LNCAP (cell line): ENCODE data around the gene SYCE1L.

Source experiments
- TF ChIP-seq, protein P1 (sequence below): fragments of 450-650 bp; IDR thresholded peaks from 2 replicates; pipeline ENCODE4 v1.5.1; 2017; ENCODE audit warnings: mild to moderate bottlenecking

SYCE1L gene, protein sequence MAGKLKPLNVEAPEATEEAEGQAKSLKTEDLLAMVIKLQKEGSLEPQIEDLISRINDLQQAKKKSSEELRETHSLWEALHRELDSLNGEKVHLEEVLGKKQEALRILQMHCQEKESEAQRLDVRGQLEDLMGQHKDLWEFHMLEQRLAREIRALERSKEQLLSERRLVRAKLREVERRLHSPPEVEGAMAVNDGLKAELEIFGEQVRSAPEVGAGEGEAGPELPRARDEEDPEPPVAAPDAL

GRCh38 chr16:77199211-77199610 is at the start of gene SYCE1L:
TSS of gene SYCE1L (plus strand) at chr16:77199408. CDS start at chr16:77199452, 44 bp downstream.
- TF ChIP-seq, protein P1, sequence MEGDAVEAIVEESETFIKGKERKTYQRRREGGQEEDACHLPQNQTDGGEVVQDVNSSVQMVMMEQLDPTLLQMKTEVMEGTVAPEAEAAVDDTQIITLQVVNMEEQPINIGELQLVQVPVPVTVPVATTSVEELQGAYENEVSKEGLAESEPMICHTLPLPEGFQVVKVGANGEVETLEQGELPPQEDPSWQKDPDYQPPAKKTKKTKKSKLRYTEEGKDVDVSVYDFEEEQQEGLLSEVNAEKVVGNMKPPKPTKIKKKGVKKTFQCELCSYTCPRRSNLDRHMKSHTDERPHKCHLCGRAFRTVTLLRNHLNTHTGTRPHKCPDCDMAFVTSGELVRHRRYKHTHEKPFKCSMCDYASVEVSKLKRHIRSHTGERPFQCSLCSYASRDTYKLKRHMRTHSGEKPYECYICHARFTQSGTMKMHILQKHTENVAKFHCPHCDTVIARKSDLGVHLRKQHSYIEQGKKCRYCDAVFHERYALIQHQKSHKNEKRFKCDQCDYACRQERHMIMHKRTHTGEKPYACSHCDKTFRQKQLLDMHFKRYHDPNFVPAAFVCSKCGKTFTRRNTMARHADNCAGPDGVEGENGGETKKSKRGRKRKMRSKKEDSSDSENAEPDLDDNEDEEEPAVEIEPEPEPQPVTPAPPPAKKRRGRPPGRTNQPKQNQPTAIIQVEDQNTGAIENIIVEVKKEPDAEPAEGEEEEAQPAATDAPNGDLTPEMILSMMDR, result no peak

- TF ChIP-seq, protein P1, result no peak
Measured at GRCh38 chr16:77157346-77158058, 41.7 kb upstream of the SYCE1L start.

DNA sequence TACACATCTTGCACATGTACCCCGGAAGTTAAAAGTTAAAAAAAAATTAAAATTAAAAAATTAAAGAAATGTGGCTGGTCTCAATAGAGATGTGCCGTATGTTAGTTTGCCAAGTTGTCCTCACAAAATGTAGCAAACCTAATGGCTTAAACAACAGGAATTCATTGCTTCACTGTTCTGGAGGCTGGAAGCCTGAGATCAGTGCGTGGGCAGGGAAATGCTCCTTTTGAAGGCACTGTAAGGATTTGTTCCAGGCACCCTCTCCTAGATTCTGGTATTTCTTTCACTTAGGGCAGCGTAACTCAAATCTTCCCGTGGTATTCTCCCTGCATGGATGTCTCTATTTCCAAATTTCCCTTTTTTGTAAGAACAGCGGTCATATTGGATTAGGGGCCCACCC is 40.9 kb upstream of the SYCE1L start:
- TF ChIP-seq, protein P1, result no peak

DNA sequence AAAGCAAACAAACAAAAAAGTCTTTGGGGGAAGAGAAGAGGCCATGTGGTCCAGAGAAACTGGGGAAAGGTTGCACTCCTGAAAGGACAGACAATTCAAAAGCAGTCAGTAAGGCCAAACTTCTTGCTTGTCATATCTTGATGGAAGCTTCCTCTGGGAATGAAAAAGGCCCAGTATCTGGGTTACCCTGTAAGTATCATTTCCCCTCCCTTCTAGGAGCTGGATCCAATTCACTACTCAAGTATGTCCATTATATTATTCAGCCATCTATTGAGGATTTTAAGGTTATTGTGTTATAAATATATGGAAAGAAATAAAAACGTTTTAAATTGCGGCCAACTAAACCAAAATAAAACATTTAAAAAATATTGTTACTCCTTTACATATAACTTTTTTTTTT is 34.2 kb upstream of the SYCE1L start:
- TF ChIP-seq, protein P1, result no peak

DNA sequence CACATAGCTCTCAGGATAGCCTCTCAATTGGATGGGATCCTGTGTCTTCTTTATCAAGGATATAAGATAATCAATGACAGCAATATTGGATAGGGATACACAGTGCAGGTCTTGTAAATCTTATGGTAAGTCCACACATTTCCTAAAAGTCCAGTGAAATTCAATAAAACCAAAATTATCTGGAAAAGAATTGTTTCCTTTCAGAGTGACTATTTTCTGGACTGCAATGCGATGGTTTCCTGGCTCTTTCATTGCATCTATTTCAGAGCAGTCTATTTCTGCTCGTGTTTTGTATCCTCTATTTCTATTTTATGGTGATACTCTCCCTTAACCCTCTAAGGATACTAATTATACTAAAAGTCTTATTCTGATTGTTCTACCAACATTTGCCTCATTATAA is 32.5 kb upstream of the SYCE1L start:
- TF ChIP-seq, protein P1, result no peak

- TF ChIP-seq, protein P1, result no peak
Measured at GRCh38 chr16:77168901-77169300, 30.3 kb upstream of the SYCE1L start.

GRCh38 chr16:77169650-77170236 is 29.5 kb upstream of the SYCE1L start:
- TF ChIP-seq, protein P1, result peak; percentile 76
